ENCODE results near the gene TREH. TPM values are rescaled to one million over a fixed set of nuclear protein-coding genes. Genes with fewer than 3 reads are reported as not detected.

Gene TREH
- total RNA-seq, 2 experiments from 2014 or later, result not detected

DNA sequence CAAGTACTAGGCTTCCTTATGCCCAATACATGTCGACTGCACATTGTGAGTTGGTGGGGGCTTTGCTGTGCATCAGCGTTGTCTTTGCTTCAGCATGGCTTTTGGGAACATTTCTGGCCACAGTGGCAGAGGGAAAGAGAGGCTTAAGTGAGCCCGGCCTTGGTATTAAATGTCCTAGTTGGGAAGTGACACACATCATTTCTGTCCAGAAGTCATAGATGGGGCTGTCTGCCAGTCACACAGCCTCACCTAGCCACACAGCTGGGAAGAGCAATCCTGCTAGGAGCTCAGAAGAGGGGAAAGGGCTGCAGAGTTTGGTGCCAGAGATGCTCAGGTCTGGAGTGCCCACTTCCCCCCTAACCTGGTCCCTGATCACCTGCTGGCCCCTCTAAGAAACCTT lies 27.6 kb downstream of the TREH start:
- Histone ChIP-seq H2AFZ (ENCODE audit: low read length) (no peak overlapping the region), H3K36me3 (ENCODE audit: insufficient read depth, low read length) (no peaks in the 10 kb centered on the region), H3K79me2 (ENCODE audit: insufficient read depth, low read depth, low read length) (no peaks in the 10 kb centered on the region), H3K4me2 (ENCODE audit: low read length) (no peak overlapping the region), H3K27ac (ENCODE audit: low read depth, low read length, poor library complexity, severe bottlenecking) (no peak overlapping the region), H3K4me3 (ENCODE audit: low read depth, low read length, poor library complexity, severe bottlenecking) (no peak overlapping the region), H3K9me3 (ENCODE audit: low read length) (no peaks in the 10 kb centered on the region), H3K4me1 (ENCODE audit: insufficient read depth, low read length, poor library complexity, severe bottlenecking) (no peaks in the 10 kb centered on the region), H4K20me1 (ENCODE audit: insufficient read depth, low read length) (no peaks in the 10 kb centered on the region), H3K9me2 (ENCODE audit: insufficient read depth, low read length) (no peaks in the 10 kb centered on the region)
- intact Hi-C loops (cut with micrococcal nuclease; ENCODE audit: unreplicated experiment), result no loop called here
- TF ChIP-seq, protein P1, sequence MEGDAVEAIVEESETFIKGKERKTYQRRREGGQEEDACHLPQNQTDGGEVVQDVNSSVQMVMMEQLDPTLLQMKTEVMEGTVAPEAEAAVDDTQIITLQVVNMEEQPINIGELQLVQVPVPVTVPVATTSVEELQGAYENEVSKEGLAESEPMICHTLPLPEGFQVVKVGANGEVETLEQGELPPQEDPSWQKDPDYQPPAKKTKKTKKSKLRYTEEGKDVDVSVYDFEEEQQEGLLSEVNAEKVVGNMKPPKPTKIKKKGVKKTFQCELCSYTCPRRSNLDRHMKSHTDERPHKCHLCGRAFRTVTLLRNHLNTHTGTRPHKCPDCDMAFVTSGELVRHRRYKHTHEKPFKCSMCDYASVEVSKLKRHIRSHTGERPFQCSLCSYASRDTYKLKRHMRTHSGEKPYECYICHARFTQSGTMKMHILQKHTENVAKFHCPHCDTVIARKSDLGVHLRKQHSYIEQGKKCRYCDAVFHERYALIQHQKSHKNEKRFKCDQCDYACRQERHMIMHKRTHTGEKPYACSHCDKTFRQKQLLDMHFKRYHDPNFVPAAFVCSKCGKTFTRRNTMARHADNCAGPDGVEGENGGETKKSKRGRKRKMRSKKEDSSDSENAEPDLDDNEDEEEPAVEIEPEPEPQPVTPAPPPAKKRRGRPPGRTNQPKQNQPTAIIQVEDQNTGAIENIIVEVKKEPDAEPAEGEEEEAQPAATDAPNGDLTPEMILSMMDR (conservative IDR thresholded peaks at IDR 0.05; ENCODE audit: low read length), result no peak
- TF ChIP-seq EZH2phosphoT487 (IDR thresholded peaks at IDR 0.05; ENCODE audit: borderline replicate concordance, low read depth, low read length), result no peak
- DNase-seq (ENCODE audit: low spot score), result no peak
- CTCF ChIA-PET (ENCODE audit: unreplicated experiment), result no interaction called here
- no TSS peak for BruUV-seq (replicated peaks)
- POLR2A ChIA-PET, result no interaction called here

DNA sequence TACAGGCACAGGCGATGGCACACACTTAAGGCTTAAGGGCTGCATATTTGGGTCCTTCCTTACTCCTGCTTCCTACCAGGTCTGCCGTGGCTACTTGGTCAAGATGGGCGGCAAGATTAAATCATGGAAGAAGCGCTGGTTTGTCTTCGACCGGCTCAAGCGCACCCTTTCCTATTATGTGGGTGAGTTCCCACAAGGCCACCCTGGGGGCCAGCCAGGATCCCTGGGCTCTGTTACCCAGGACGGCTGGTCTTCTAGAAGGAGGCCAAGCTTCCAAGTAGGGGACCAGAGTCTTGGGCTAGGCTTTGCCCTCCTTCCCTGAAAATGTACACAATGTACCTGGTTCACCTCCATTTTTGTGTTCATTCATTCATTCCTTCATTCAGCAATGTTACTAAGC lies 29.1 kb downstream of the TREH start:
- ChIA-PET CTCF (ENCODE audit: unreplicated experiment) (no interaction called here), POLR2A (no interaction called here)
- no peak overlapping the region for H3K4me2 ChIP-seq (ENCODE audit: low read length)
- no peaks in the 10 kb centered on the region for H3K36me3 ChIP-seq (ENCODE audit: insufficient read depth, low read length)
- intact Hi-C loops (cut with micrococcal nuclease; ENCODE audit: unreplicated experiment), result no loop called here
- no peaks in the 10 kb centered on the region for H3K79me2 ChIP-seq (ENCODE audit: insufficient read depth, low read depth, low read length)
- no TSS peak for BruUV-seq (replicated peaks)
- no peaks in the 10 kb centered on the region for H3K9me3 ChIP-seq (ENCODE audit: low read length)
- H3K27ac ChIP-seq (ENCODE audit: low read depth, low read length, poor library complexity, severe bottlenecking), result no peak overlapping the region
- DNase-seq (ENCODE audit: low spot score), result no peak
- TF ChIP-seq EZH2phosphoT487 (IDR thresholded peaks at IDR 0.05; ENCODE audit: borderline replicate concordance, low read depth, low read length), result no peak
- TF ChIP-seq, protein P1 (conservative IDR thresholded peaks at IDR 0.05; ENCODE audit: low read length), result no peak
- no peaks in the 10 kb centered on the region for H3K4me1 ChIP-seq (ENCODE audit: insufficient read depth, low read length, poor library complexity, severe bottlenecking)
- no peaks in the 10 kb centered on the region for H4K20me1 ChIP-seq (ENCODE audit: insufficient read depth, low read length)
- H3K4me3 ChIP-seq (ENCODE audit: low read depth, low read length, poor library complexity, severe bottlenecking), result no peak overlapping the region
- no peaks in the 10 kb centered on the region for H3K9me2 ChIP-seq (ENCODE audit: insufficient read depth, low read length)
- no peak overlapping the region for H2AFZ ChIP-seq (ENCODE audit: low read length)

DNA sequence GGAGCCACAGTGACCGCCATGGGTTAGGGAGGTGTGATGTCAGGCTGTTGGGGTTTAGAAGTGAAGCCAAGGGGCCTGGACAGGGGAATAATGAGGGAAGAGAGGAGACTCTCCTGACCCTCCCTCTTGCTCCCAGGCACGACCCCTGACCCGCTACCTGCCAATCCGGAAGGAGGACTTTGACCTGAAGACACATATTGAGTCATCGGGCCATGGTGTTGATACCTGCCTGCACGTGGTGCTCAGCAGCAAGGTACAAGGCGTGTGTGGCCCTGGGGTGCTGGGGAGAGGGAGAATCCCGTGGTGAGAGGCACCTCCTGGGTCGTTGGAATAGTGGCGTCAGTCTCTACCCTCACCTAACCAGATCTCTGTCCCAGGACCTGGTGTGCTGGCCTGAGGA lies 29.5 kb downstream of the TREH start:
- Histone ChIP-seq H3K27ac (ENCODE audit: low read depth, low read length, poor library complexity, severe bottlenecking) (no peak overlapping the region), H3K9me2 (ENCODE audit: insufficient read depth, low read length) (no peaks in the 10 kb centered on the region), H4K20me1 (ENCODE audit: insufficient read depth, low read length) (no peaks in the 10 kb centered on the region), H3K79me2 (ENCODE audit: insufficient read depth, low read depth, low read length) (no peaks in the 10 kb centered on the region), H3K9me3 (ENCODE audit: low read length) (no peaks in the 10 kb centered on the region), H2AFZ (ENCODE audit: low read length) (no peak overlapping the region), H3K4me3 (ENCODE audit: low read depth, low read length, poor library complexity, severe bottlenecking) (no peak overlapping the region), H3K4me1 (ENCODE audit: insufficient read depth, low read length, poor library complexity, severe bottlenecking) (no peaks in the 10 kb centered on the region), H3K4me2 (ENCODE audit: low read length) (no peak overlapping the region), H3K36me3 (ENCODE audit: insufficient read depth, low read length) (no peaks in the 10 kb centered on the region)
- DNase-seq (ENCODE audit: low spot score), result no peak
- TF ChIP-seq, protein P1 (conservative IDR thresholded peaks at IDR 0.05; ENCODE audit: low read length), result no peak
- no peak for TF ChIP-seq EZH2phosphoT487 (IDR thresholded peaks at IDR 0.05; ENCODE audit: borderline replicate concordance, low read depth, low read length)
- POLR2A ChIA-PET, result no interaction called here
- CTCF ChIA-PET (ENCODE audit: unreplicated experiment), result no interaction called here
- intact Hi-C loops (cut with micrococcal nuclease; ENCODE audit: unreplicated experiment), result no loop called here
- BruUV-seq (replicated peaks), result no TSS peak
